Limb (tissue), 2 donors: Measurements from ENCODE around the gene PRODH.
"Not testable (repeated sequence)": the region's sequence is repeated elsewhere in the genome, so short reads cannot be mapped to it uniquely, and the experiment has no call there.

Source experiments
- DNase-seq, 2 donors: peaks; one replicate each; pipeline ENCODE4 v3.0.0-alpha.2; 2016; ENCODE audit errors: extremely low spot score in 2 of 2

The PRODH gene

GRCh38 chr22:18906896-18907295, 29.2 kb downstream of the PRODH start:
- no peak for DNase-seq

DNA sequence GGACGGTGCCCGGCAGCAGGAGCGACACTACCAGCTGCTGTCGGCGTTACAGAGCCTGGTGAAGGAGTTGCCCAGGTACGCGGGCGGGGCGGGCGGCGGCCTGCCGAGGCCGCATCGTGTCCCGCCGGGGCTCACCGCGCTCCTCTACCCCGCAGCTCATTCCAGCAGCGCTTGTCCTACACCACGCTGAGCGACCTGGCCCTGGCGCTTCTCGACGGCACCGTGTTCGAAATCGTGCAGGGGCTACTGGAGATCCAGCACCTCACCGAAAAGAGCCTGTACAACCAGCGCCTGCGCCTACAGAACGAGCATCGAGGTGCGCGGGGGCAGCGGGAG, 29.7 kb downstream of the PRODH start:
- DNase-seq = not testable (repeated sequence)

DNA sequence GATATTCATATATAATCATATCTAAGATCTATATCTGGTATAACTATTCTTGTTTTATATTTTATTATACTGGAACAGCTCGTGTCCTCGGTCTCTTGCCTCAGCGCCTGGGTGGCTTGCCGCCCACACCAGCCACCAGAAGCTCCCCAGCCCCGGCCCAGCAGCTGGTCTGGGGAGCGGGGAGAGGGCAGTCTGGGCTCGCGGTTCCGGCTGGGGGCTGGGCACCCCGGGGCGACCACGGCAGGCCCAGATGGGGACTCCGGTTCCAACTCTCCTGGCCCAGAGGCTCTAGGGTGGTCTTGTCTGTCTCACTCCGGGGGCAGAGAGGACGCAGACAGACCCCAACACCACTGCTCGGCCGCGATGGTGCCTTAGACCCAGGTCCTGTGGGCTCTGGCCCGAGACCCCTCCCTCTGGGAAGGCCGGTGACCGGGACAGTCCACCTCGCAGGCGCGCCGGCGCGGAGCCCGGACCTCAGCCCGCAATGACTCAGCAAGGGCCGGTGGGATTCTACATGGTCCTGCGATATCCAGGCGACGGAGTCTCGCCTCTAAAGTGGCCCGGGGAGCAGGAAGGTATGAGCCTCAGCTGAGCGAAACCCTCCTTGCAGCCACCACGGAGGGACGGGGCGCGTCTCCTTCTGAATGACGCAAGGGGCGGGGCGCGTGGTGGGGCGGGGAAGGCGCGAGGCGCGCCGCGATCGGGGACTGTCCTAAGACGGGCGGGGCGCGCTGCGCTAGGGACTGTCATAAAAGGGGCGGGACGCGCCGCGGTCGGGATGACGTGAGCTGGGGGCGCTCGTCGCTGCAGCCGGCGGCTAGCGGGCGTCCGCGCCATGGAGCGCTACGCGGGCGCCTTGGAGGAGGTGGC, 30.3 kb downstream of the PRODH start, which contains the start of gene DGCR6:
Gene DGCR6 (plus strand): TSS at position 781 of the 870 bp plus-strand sequence. CDS start 55 bp downstream, at position 836.
- DNase-seq = no peak

DNA sequence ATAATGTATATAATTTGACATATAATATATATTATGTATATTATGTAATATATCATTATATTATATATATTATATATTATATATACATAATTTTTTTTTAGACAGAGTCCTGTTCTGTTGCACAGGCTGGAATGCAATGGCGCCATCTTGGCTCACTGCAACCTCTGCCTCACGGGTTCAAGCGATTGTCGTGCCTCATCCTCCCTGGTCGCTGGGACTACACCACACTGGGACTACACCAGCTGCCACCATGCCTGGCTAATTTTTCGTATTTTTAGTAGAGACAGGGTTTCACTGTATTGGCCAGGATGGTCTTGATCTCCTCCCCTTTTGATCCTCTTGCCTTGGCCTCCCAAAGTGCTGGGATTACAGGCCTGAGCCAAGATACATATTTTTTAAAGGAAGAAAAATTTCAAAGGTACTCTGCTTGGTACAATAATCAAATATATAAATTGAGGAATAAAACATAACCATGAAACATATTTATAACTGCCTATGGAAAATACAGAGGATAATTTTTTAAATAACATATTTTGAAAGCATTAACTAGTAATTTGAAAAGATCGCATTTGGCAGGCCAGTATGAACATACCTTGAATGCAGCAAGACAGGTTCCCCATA, 39.9 kb downstream of the PRODH start:
- not testable (repeated sequence) for DNase-seq

GRCh38 chr22:18893775-18894174, 42.3 kb downstream of the PRODH start:
- DNase-seq = not testable (repeated sequence)

DNA sequence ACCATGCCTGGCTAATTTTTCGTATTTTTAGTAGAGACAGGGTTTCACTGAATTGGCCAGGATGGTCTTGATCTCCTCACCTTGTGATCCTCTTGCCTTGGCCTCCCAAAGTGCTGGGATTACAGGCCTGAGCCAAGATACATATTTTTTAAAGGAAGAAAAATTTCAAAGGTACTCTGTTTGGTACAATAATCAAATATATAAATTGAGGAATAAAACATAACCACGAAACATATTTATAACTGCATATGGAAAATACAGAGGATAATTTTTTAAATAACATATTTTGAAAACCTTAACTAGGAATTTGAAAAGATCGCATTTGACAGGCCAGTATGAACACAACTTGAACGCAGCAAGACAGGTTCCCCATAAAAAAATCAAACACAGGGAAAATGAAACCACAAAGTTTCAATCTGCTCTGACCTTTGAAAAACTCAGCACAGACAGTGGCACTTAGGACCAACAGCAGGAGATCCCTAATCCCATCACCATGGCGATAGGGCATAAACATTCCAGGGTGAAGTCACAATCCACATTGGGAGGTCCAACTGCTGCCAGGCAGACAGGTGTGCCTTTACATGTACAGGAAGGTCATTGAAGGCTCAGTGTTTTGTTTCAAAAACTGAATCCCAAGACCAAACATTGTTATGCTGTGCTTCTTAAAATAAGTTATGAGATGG, 45.4 kb downstream of the PRODH start:
- DNase-seq = not testable (repeated sequence)

- no peak for DNase-seq
Measured at GRCh38 chr22:18888115-18888514, 48.0 kb downstream of the PRODH start.

- DNase-seq = not testable (repeated sequence)
Measured at GRCh38 chr22:18884465-18884864, 51.6 kb downstream of the PRODH start.

DNA sequence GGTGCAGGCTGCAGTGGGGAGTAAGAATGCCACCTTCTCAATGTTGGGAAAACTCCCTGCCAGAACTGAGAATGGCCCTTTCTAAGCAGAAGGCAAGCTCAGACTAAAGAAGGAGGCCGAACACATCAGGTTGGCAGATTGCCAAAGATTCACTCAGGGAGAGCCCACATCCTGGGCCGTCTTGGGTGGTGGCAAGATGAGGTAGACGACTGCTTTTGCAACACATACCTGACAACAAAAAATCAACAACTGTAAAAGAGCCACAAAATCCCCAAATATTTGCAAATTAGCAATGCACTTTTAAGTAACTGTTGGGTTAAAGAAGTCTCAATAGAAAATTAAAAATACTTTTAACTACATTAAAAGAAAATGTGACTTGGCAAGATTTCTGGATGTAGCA, 54.8 kb downstream of the PRODH start:
- DNase-seq = peak in 1 of 2 donors; percentile 0
